ENCODE data around the gene ABTB1. TPM values are rescaled to one million over a fixed set of nuclear protein-coding genes. Genes with fewer than 3 reads are reported as not detected.

ABTB1 gene
- total and polyA plus RNA-seq, 2 of the 13 experiments (the other 11 are each of a cell fraction or from before 2014, with no cell fraction given) = 0.42 to 14.5 TPM

DNA sequence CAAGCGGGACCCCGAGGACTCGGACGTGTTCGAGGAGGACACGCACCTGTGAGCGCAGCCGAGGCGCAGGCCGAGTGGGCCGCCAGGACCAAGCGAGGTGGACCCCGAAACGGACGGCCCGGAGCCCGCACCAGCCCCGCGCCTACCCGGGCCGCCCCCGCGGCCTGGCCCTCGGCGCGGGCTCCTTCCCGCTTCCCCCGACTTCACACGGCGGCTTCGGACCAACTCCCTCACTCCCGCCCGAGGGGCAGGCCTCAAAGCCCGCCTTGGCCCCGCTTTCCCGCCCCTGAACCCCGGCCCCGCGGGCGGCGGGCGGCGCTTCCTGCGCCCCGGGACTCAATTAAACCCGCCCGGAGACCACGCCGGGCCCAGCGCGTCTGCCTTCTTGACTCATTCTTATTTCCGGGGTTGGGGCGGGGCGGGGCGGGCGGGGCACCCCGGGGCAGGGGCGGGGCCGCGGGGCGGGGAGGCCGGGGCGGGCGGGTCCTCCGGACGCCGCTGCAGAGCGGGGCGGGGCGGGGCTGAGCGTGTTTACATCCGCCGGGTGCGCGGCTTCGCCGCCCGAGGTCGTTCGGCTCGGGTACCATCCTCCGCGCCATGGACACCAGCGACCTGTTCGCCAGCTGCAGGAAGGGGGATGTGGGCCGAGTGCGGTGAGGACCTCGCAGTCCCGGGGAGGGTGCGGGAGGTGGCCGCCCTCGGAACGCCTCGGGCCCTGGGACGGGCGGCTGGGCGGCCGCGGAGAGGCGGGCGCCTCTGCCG lies at the start of gene ABTB1 (continued):
- TF ChIP-seq KLF13 (CRISPR knock-in tag; IDR thresholded peaks at IDR 0.05) = no peak
- no peak for TF ChIP-seq ZNF260 (CRISPR knock-in tag; IDR thresholded peaks at IDR 0.05; ENCODE audit: borderline replicate concordance, low read depth)
- TF ChIP-seq PCBP1 (IDR thresholded peaks at IDR 0.05; ENCODE audit: borderline replicate concordance, low read depth, low read length) = no peak
- TF ChIP-seq, protein P1, sequence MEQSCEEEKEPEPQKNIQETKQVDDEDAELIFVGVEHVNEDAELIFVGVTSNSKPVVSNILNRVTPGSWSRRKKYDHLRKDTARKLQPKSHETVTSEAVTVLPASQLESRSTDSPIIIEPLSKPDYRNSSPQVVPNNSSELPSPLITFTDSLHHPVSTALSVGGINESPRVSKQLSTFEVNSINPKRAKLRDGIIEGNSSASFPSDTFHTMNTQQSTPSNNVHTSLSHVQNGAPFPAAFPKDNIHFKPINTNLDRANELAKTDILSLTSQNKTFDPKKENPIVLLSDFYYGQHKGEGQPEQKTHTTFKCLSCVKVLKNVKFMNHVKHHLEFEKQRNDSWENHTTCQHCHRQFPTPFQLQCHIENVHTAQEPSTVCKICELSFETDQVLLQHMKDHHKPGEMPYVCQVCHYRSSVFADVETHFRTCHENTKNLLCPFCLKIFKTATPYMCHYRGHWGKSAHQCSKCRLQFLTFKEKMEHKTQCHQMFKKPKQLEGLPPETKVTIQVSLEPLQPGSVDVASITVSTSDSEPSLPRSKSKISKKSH (CRISPR knock-in tag; IDR thresholded peaks at IDR 0.05; ENCODE audit: borderline replicate concordance) = no peak
- TF ChIP-seq ZNF441 (CRISPR knock-in tag; IDR thresholded peaks at IDR 0.05; ENCODE audit: borderline replicate concordance) = no peak
- TF ChIP-seq, protein P2, sequence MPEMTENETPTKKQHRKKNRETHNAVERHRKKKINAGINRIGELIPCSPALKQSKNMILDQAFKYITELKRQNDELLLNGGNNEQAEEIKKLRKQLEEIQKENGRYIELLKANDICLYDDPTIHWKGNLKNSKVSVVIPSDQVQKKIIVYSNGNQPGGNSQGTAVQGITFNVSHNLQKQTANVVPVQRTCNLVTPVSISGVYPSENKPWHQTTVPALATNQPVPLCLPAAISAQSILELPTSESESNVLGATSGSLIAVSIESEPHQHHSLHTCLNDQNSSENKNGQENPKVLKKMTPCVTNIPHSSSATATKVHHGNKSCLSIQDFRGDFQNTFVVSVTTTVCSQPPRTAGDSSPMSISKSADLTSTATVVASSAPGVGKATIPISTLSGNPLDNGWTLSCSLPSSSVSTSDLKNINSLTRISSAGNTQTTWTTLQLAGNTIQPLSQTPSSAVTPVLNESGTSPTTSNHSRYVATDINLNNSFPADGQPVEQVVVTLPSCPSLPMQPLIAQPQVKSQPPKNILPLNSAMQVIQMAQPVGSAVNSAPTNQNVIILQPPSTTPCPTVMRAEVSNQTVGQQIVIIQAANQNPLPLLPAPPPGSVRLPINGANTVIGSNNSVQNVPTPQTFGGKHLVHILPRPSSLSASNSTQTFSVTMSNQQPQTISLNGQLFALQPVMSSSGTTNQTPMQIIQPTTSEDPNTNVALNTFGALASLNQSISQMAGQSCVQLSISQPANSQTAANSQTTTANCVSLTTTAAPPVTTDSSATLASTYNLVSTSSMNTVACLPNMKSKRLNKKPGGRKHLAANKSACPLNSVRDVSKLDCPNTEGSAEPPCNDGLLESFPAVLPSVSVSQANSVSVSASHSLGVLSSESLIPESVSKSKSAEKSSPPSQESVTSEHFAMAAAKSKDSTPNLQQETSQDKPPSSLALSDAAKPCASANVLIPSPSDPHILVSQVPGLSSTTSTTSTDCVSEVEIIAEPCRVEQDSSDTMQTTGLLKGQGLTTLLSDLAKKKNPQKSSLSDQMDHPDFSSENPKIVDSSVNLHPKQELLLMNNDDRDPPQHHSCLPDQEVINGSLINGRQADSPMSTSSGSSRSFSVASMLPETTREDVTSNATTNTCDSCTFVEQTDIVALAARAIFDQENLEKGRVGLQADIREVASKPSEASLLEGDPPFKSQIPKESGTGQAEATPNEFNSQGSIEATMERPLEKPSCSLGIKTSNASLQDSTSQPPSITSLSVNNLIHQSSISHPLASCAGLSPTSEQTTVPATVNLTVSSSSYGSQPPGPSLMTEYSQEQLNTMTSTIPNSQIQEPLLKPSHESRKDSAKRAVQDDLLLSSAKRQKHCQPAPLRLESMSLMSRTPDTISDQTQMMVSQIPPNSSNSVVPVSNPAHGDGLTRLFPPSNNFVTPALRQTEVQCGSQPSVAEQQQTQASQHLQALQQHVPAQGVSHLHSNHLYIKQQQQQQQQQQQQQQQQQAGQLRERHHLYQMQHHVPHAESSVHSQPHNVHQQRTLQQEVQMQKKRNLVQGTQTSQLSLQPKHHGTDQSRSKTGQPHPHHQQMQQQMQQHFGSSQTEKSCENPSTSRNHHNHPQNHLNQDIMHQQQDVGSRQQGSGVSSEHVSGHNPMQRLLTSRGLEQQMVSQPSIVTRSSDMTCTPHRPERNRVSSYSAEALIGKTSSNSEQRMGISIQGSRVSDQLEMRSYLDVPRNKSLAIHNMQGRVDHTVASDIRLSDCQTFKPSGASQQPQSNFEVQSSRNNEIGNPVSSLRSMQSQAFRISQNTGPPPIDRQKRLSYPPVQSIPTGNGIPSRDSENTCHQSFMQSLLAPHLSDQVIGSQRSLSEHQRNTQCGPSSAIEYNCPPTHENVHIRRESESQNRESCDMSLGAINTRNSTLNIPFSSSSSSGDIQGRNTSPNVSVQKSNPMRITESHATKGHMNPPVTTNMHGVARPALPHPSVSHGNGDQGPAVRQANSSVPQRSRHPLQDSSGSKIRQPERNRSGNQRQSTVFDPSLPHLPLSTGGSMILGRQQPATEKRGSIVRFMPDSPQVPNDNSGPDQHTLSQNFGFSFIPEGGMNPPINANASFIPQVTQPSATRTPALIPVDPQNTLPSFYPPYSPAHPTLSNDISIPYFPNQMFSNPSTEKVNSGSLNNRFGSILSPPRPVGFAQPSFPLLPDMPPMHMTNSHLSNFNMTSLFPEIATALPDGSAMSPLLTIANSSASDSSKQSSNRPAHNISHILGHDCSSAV (CRISPR knock-in tag; IDR thresholded peaks at IDR 0.05; ENCODE audit: borderline replicate concordance) = no peak
- no peak; the same call in 1 of the 2 replicates for TF ChIP-seq ZFP82 (CRISPR knock-in tag; IDR thresholded peaks at IDR 0.05; ENCODE audit: borderline replicate concordance)
- peak; percentile 43; the same call in 1 of the 2 replicates for TF ChIP-seq ZNF749 (CRISPR knock-in tag; IDR thresholded peaks at IDR 0.05; ENCODE audit: borderline replicate concordance)
- no peak for TF ChIP-seq PHF5A (CRISPR knock-in tag; IDR thresholded peaks at IDR 0.05; ENCODE audit: low read depth, unreplicated experiment)
- TF ChIP-seq, protein P3, sequence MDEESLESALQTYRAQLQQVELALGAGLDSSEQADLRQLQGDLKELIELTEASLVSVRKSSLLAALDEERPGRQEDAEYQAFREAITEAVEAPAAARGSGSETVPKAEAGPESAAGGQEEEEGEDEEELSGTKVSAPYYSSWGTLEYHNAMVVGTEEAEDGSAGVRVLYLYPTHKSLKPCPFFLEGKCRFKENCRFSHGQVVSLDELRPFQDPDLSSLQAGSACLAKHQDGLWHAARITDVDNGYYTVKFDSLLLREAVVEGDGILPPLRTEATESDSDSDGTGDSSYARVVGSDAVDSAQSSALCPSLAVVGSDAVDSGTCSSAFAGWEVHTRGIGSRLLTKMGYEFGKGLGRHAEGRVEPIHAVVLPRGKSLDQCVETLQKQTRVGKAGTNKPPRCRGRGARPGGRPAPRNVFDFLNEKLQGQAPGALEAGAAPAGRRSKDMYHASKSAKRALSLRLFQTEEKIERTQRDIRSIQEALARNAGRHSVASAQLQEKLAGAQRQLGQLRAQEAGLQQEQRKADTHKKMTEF (CRISPR knock-in tag; IDR thresholded peaks at IDR 0.05) = 0 out of 2 replicates have a peak, but pooled peaks have one; percentile 36
- TF ChIP-seq, protein P4, sequence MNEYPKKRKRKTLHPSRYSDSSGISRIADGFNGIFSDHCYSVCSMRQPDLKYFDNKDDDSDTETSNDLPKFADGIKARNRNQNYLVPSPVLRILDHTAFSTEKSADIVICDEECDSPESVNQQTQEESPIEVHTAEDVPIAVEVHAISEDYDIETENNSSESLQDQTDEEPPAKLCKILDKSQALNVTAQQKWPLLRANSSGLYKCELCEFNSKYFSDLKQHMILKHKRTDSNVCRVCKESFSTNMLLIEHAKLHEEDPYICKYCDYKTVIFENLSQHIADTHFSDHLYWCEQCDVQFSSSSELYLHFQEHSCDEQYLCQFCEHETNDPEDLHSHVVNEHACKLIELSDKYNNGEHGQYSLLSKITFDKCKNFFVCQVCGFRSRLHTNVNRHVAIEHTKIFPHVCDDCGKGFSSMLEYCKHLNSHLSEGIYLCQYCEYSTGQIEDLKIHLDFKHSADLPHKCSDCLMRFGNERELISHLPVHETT (CRISPR knock-in tag; conservative IDR thresholded peaks at IDR 0.05) = no peak
- TF ChIP-seq POLR2AphosphoS5 (IDR thresholded peaks at IDR 0.05; ENCODE audit: low read depth, low read length) = peak; percentile 44; the same call in 1 of the 2 replicates
- peak; percentile 96 for TF ChIP-seq KDM2A (CRISPR knock-in tag; IDR thresholded peaks at IDR 0.05; ENCODE audit: borderline replicate concordance, low read depth)

Measured in HepG2 (cell line).